Cardiac fibroblast (primary cell): ENCODE data around the gene KLRD1.
"Not testable (repeated sequence)": the region's sequence is repeated elsewhere in the genome, so short reads cannot be mapped to it uniquely, and the experiment has no call there.

Experiments
- DNase-seq, 2 donors: peaks; one replicate each; pipeline versions ENCODE4 v3.0.0 to v3.0.0-alpha.2; 2010; ENCODE audit warnings: low read depth in 2 of 2
- H3K4me3 ChIP-seq, 2 donors: replicated peaks in 1 of 2; 1 replicate in 1 of 2; 2 replicates in 1 of 2; pipeline ENCODE4 v1.5.1; 2011; ENCODE audit warnings: low read depth in 2 of 2, low read length in 2 of 2, mild to moderate bottlenecking in 2 of 2, moderate library complexity in 1 of 2
- TF ChIP-seq, protein P1 (sequence below): IDR thresholded peaks from one replicate; pipeline ENCODE4 v1.5.1; 2011; ENCODE audit warnings: low read depth, mild to moderate bottlenecking, low read length, inconsistent platforms

KLRD1 gene

DNA sequence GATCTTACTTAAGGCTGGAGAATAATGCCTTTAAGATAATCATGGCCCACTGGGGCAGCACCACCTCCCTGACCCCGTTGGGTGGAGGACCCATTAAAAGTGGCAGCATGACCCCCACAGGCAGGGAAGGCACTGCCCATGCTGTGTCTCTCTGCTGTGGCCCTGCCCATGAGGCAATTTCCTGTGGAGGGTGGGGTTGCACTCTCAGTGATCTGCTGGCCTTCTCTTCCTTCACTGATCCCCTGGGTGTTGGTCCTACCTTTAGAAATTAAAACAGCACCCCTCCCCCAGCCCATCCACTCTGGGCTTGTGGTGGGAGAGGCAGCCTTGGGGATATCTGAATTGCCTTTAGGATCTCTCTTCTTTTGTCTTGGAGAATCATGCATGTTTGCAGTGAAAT, 64.9 kb downstream of the KLRD1 start:
- DNase-seq, result no peak
- TF ChIP-seq, protein P1, sequence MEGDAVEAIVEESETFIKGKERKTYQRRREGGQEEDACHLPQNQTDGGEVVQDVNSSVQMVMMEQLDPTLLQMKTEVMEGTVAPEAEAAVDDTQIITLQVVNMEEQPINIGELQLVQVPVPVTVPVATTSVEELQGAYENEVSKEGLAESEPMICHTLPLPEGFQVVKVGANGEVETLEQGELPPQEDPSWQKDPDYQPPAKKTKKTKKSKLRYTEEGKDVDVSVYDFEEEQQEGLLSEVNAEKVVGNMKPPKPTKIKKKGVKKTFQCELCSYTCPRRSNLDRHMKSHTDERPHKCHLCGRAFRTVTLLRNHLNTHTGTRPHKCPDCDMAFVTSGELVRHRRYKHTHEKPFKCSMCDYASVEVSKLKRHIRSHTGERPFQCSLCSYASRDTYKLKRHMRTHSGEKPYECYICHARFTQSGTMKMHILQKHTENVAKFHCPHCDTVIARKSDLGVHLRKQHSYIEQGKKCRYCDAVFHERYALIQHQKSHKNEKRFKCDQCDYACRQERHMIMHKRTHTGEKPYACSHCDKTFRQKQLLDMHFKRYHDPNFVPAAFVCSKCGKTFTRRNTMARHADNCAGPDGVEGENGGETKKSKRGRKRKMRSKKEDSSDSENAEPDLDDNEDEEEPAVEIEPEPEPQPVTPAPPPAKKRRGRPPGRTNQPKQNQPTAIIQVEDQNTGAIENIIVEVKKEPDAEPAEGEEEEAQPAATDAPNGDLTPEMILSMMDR, result no peak
- H3K4me3 ChIP-seq, result no peak overlapping the region

DNA sequence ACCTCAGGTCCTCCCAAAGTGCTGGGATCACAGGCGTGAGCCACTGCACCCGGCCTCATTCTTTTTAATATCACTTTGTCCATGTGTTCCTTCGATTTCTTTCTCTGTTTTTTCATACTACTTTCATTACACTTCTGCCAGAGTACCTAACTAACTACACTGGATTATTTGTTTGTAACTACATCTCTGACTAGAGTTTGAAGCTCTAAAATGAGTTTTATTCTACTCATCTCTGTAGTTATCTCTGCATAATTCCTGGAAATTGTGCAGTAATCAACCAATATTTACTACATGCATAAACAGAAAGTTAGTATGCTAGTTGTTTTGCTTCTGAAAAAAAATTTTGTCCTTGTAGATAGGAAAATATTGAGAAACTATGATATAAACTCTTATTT, 67.0 kb downstream of the KLRD1 start:
- TF ChIP-seq, protein P1, result no peak
- no peak for DNase-seq

DNA sequence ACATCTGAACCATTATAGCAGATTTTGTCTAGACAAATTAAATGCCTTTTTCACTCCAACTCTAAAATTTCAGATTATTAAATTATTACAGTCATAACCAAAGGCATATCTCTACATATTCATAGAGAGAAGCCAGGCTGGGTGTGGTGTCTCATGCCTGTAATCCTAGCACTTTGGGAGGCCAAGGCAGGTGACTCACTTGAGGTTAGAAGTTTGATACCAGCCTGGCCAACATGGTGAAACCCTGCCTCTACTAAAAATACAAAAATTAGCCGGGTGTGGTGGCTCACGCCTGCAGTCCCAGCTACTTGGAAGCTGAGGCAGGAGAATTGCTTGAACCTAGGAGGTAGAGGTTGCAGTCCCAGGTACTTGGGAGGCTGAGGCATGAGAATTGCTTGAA, 71.1 kb downstream of the KLRD1 start:
- not testable (repeated sequence) for H3K4me3 ChIP-seq, DNase-seq

More for the DNA sequence above, 67.0 kb downstream of the KLRD1 start:
- no peak overlapping the region for H3K4me3 ChIP-seq
